ENCODE results near the gene DDX5. TPM values are rescaled to one million over a fixed set of nuclear protein-coding genes. Genes with fewer than 3 reads are reported as not detected.

The DDX5 gene
- total and polyA plus RNA-seq, 4 donors = 426 to 730 (median 528) TPM

DNA sequence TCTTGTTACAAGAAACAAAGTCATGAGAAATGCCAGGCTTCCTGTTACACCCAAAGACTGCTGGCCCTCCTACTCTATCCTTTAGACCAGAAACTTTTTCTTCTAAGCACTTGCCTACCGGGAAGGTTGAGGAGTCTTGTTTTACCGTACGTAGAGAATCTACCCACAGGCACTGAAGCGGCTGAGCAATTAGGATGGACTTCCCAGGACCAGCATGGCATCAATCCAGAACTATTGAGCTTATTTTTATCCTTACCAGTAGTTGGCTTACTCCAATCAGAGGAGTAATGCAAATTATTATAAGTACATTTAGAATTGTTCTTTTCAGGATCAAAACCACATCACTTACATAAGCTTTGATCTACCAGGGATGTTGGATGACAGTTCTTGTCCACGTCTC is 26.3 kb upstream of the DDX5 start:
- ATAC-seq (ENCODE audit: insufficient read depth, low FRiP score) = no peak
- H3K4me1 ChIP-seq (ENCODE audit: control insufficient read depth in 5 of 5, insufficient read depth in 5 of 5, low read length in 5 of 5) = no peaks in the 10 kb centered on the region

DNA sequence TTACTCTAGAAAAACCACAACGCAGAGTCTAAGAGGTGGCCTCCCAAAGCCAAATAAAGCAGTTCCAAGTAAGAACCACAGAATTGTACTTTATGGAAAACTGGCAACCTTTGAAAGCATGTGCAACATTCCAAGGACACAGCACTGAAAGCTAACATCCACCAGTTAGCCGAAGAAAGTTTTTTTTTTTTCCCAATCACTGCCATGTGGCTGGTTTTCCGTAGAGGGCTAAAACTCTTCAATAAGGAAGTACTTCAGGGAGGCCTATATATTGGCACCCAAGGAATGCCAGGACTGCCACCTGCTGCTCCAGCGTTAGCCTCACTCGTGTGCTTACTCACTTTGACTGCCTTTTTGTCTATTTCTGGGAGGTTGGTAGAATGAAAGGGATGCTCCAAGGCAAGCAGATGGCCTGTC is 25.9 kb upstream of the DDX5 start:
- Histone ChIP-seq H3K4me3 (no peak overlapping the region), H3K36me3 (ENCODE audit: control insufficient read depth in 4 of 4, insufficient read depth in 4 of 4, low read length in 4 of 4) (peaks cover 33 to 81% (median 57%) of the 10 kb centered on the region in 4 donors), H3K4me1 (ENCODE audit: control insufficient read depth in 5 of 5, insufficient read depth in 5 of 5, low read length in 5 of 5) (no peaks in the 10 kb centered on the region), H3K27ac (ENCODE audit: low read depth in 1 of 2, low read length in 1 of 2) (no peak overlapping the region), H3K9ac (ENCODE audit: insufficient read depth in 1 of 2, low read length in 2 of 2) (no peak overlapping the region), H3K9me3 (ENCODE audit: control insufficient read depth in 4 of 4, insufficient read depth in 3 of 4, low read length in 3 of 4) (no peaks in the 10 kb centered on the region), H3K27me3 (ENCODE audit: control insufficient read depth in 3 of 3, insufficient read depth in 3 of 3, low read length in 2 of 3) (no peaks in the 10 kb centered on the region)
- TF ChIP-seq, protein P1, sequence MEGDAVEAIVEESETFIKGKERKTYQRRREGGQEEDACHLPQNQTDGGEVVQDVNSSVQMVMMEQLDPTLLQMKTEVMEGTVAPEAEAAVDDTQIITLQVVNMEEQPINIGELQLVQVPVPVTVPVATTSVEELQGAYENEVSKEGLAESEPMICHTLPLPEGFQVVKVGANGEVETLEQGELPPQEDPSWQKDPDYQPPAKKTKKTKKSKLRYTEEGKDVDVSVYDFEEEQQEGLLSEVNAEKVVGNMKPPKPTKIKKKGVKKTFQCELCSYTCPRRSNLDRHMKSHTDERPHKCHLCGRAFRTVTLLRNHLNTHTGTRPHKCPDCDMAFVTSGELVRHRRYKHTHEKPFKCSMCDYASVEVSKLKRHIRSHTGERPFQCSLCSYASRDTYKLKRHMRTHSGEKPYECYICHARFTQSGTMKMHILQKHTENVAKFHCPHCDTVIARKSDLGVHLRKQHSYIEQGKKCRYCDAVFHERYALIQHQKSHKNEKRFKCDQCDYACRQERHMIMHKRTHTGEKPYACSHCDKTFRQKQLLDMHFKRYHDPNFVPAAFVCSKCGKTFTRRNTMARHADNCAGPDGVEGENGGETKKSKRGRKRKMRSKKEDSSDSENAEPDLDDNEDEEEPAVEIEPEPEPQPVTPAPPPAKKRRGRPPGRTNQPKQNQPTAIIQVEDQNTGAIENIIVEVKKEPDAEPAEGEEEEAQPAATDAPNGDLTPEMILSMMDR (IDR thresholded peaks at IDR 0.05; ENCODE audit: control extremely low read depth, extremely low read depth) = no peak
- DNase-seq (no peak), ATAC-seq (ENCODE audit: insufficient read depth, low FRiP score) (no peak)
- 71 to 76% methylated on average over 5 of the region's 5 CpGs for WGBS, 2 donors

More for the DNA sequence above, 26.3 kb upstream of the DDX5 start:
- WGBS, 2 donors = 90 to 94% methylated on average over 5 of the region's 5 CpGs
- peaks cover 33 to 81% (median 58%) of the 10 kb centered on the region in 4 donors for H3K36me3 ChIP-seq (ENCODE audit: control insufficient read depth in 4 of 4, insufficient read depth in 4 of 4, low read length in 4 of 4)
- TF ChIP-seq, protein P1 (IDR thresholded peaks at IDR 0.05; ENCODE audit: control extremely low read depth, extremely low read depth) = no peak
- no peak overlapping the region for H3K9ac ChIP-seq (ENCODE audit: insufficient read depth in 1 of 2, low read length in 2 of 2)
- no peaks in the 10 kb centered on the region for H3K27me3 ChIP-seq (ENCODE audit: control insufficient read depth in 3 of 3, insufficient read depth in 3 of 3, low read length in 2 of 3)
- H3K4me3 ChIP-seq = no peak overlapping the region
- DNase-seq = no peak
- no peak overlapping the region for H3K27ac ChIP-seq (ENCODE audit: low read depth in 1 of 2, low read length in 1 of 2)
- H3K9me3 ChIP-seq (ENCODE audit: control insufficient read depth in 4 of 4, insufficient read depth in 3 of 4, low read length in 3 of 4) = no peaks in the 10 kb centered on the region

DNA sequence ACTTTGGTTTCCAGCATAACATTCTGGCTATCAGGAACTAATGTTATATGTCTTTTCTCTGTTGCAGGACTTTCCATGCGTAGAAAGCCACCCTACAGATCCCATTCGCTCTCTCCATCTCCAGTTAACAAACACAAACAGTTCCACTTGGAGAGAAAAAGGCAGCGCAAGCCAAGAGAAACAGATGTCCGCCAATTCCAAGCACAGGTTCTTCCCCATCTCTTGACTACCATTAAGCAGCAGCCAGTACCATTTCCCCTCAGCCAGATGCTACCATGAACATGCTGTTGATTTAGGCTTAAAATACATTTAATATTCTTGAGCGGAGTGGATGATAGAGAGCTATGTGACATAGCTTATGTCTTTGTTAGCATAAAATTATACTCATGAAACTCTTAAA is 23.1 kb upstream of the DDX5 start:
- no peak overlapping the region for H3K9ac ChIP-seq (ENCODE audit: insufficient read depth in 1 of 2, low read length in 2 of 2)
- WGBS, 2 donors = 98 to 99% methylated on average over 5 of the region's 5 CpGs

More for the DNA sequence above, 23.1 kb upstream of the DDX5 start:
- H3K27me3 ChIP-seq (ENCODE audit: control insufficient read depth in 3 of 3, insufficient read depth in 3 of 3, low read length in 2 of 3) = no peaks in the 10 kb centered on the region
- H3K27ac ChIP-seq (ENCODE audit: low read depth in 1 of 2, low read length in 1 of 2) = no peak overlapping the region
- H3K4me1 ChIP-seq (ENCODE audit: control insufficient read depth in 5 of 5, insufficient read depth in 5 of 5, low read length in 5 of 5) = no peaks in the 10 kb centered on the region
- no peak overlapping the region for H3K4me3 ChIP-seq
- H3K9me3 ChIP-seq (ENCODE audit: control insufficient read depth in 4 of 4, insufficient read depth in 3 of 4, low read length in 3 of 4) = no peaks in the 10 kb centered on the region
- H3K36me3 ChIP-seq (ENCODE audit: control insufficient read depth in 4 of 4, insufficient read depth in 4 of 4, low read length in 4 of 4) = peaks cover 30 to 70% (median 45%) of the 10 kb centered on the region in 4 donors
- DNase-seq = no peak
- no peak for ATAC-seq (ENCODE audit: insufficient read depth, low FRiP score)
- TF ChIP-seq, protein P1 (IDR thresholded peaks at IDR 0.05; ENCODE audit: control extremely low read depth, extremely low read depth) = no peak

Data from lung (tissue), 12 donors.